ENCODE measurements around the gene PCDHA1.

GRCh38 chr5:140821375-140822280, 35.7 kb downstream of the PCDHA1 start, which contains the start of gene PCDHA5:
- TF ChIP-seq CTCF (IDR thresholded peaks at IDR 0.05) (peak in 1 of 3 experiments; percentile 40), EP300 (IDR thresholded peaks at IDR 0.05) (no peak), POLR2AphosphoS5 (IDR thresholded peaks at IDR 0.05) (no peak), POLR2A (IDR thresholded peaks at IDR 0.05; ENCODE audit: low read depth) (no peak)
